ENCODE results near the gene JAM3. TPM values are rescaled to one million over a fixed set of nuclear protein-coding genes. Genes with fewer than 3 reads are reported as not detected.

JAM3 gene
- total and polyA plus RNA-seq, 2 of the 13 experiments (the other 11 are each of a cell fraction or from before 2014, with no cell fraction given), result 0.98 to 2.8 TPM

GRCh38 chr11:134068829-134069425 is at the start of gene JAM3 (continued):
- TF ChIP-seq YY1 (IDR thresholded peaks at IDR 0.05; ENCODE audit: insufficient read depth, insufficient replicate concordance, low read depth, low read length) (peak; percentile 61), ZNF549 (CRISPR knock-in tag; IDR thresholded peaks at IDR 0.05) (no peak), HMG20A (CRISPR knock-in tag; IDR thresholded peaks at IDR 0.05; ENCODE audit: borderline replicate concordance) (no peak), POLR2G (IDR thresholded peaks at IDR 0.05; ENCODE audit: low read depth, low read length) (no peak), ZBTB38 (CRISPR knock-in tag; IDR thresholded peaks at IDR 0.05) (no peak), CEBPZ (IDR thresholded peaks at IDR 0.05; ENCODE audit: low read length) (no peak), FOXO4 (CRISPR knock-in tag; conservative IDR thresholded peaks at IDR 0.05) (no peak), GMEB1 (CRISPR knock-in tag; IDR thresholded peaks at IDR 0.05; ENCODE audit: borderline replicate concordance) (peak; percentile 26; the same call in 1 of the 2 replicates), RFX3 (CRISPR knock-in tag; IDR thresholded peaks at IDR 0.05) (peak; percentile 95), GPBP1L1 (CRISPR knock-in tag; IDR thresholded peaks at IDR 0.05) (no peak), MAX (IDR thresholded peaks at IDR 0.05) (peak; percentile 13; the same call in 1 of the 2 replicates), ZNF879 (CRISPR knock-in tag; IDR thresholded peaks at IDR 0.05) (no peak), HINFP (CRISPR knock-in tag; IDR thresholded peaks at IDR 0.05; ENCODE audit: low read depth) (no peak), SKI (IDR thresholded peaks at IDR 0.05; ENCODE audit: partially characterized antibody) (peak; percentile 23), RNF219 (CRISPR knock-in tag; IDR thresholded peaks at IDR 0.05) (no peak), RBFOX2 (IDR thresholded peaks at IDR 0.05; ENCODE audit: low read depth, low read length) (peak; percentile 54; the same call in 1 of the 2 replicates)
